ENCODE results near the gene PIGN. TPM values are rescaled to one million over a fixed set of nuclear protein-coding genes. Genes with fewer than 3 reads are reported as not detected.
A peak's percentile ranks its signal among the peaks of the same experiment; 100 is the strongest.

Gene PIGN
- total and polyA plus RNA-seq, 8 donors: 2.0 to 113 (median 23.8) TPM

GRCh38 chr18:62209046-62209445, 22.2 kb upstream of the PIGN start:
- intact Hi-C loops (cut with DNase I; ENCODE audit: low total_unique reads): no loop called here
- peaks cover 0 to 14% (median 6%) of the 10 kb centered on the region in 4 donors for H3K4me1 ChIP-seq
- no peaks in the 10 kb centered on the region for H3K27me3 ChIP-seq
- DNase-seq: no peak
- H3K36me3 ChIP-seq: peaks cover 5 to 20% (median 13%) of the 10 kb centered on the region in 4 donors
- no peaks in the 10 kb centered on the region for H3K9me3 ChIP-seq
- no peak overlapping the region for H3K27ac ChIP-seq
- TF ChIP-seq EP300 (IDR thresholded peaks at IDR 0.05): no peak
- H3K4me3 ChIP-seq: no peak overlapping the region

GRCh38 chr18:62206593-62206992, 19.7 kb upstream of the PIGN start:
- DNase-seq: no peak
- Histone ChIP-seq H3K9me3 (no peaks in the 10 kb centered on the region), H3K27me3 (no peaks in the 10 kb centered on the region), H3K4me3 (no peak overlapping the region), H3K27ac (no peak overlapping the region), H3K4me1 (peaks cover 0 to 28% (median 15%) of the 10 kb centered on the region in 4 donors), H3K36me3 (peaks cover 0 to 4% (median 4%) of the 10 kb centered on the region in 4 donors)
- intact Hi-C loops (cut with DNase I; ENCODE audit: low total_unique reads): no loop called here
- 85 to 99% (median 93%) methylated on average over 4 of the region's 4 CpGs for WGBS, 5 donors
- TF ChIP-seq CTCF (IDR thresholded peaks at IDR 0.05) (no peak), POLR2AphosphoS5 (IDR thresholded peaks at IDR 0.05) (no peak), POLR2A (IDR thresholded peaks at IDR 0.05) (no peak), EP300 (IDR thresholded peaks at IDR 0.05) (no peak)

GRCh38 chr18:62205824-62206223, 19.0 kb upstream of the PIGN start:
- WGBS, 5 donors: 96 to 99% (median 97%) methylated on average over 4 of the region's 4 CpGs
- intact Hi-C loops (cut with DNase I; ENCODE audit: low total_unique reads): no loop called here
- Histone ChIP-seq H3K4me3 (no peak overlapping the region), H3K4me1 (peaks cover 0 to 34% (median 20%) of the 10 kb centered on the region in 4 donors), H3K36me3 (no peaks in the 10 kb centered on the region), H3K27me3 (no peaks in the 10 kb centered on the region), H3K27ac (no peak overlapping the region), H3K9me3 (no peaks in the 10 kb centered on the region)
- TF ChIP-seq CTCF (IDR thresholded peaks at IDR 0.05): no peak
- no peak for TF ChIP-seq POLR2A (IDR thresholded peaks at IDR 0.05)
- TF ChIP-seq EP300 (IDR thresholded peaks at IDR 0.05): no peak
- TF ChIP-seq POLR2AphosphoS5 (IDR thresholded peaks at IDR 0.05): no peak
- no peak for DNase-seq

- Histone ChIP-seq H3K27me3 (no peaks in the 10 kb centered on the region), H3K4me3 (no peak overlapping the region), H3K4me1 (peaks cover 0 to 59% (median 37%) of the 10 kb centered on the region in 4 donors), H3K27ac (peak overlapping the region in 3 of 5 donors; percentile 16 to 49 (median 28)), H3K9me3 (no peaks in the 10 kb centered on the region), H3K36me3 (no peaks in the 10 kb centered on the region)
- TF ChIP-seq EP300 (IDR thresholded peaks at IDR 0.05) (no peak), POLR2A (IDR thresholded peaks at IDR 0.05) (no peak), POLR2AphosphoS5 (IDR thresholded peaks at IDR 0.05) (no peak), CTCF (IDR thresholded peaks at IDR 0.05) (no peak)
- peak in 1 of 2 donors; percentile 78 for DNase-seq
- intact Hi-C loops (cut with DNase I; ENCODE audit: low total_unique reads): no loop called here
- 0 to 64% (median 39%) methylated on average over 1 of the region's 1 CpG for WGBS, 5 donors
Observed at GRCh38 chr18:62201870-62202269, 15.0 kb upstream of the PIGN start.

- H3K27me3 ChIP-seq: no peaks in the 10 kb centered on the region
- no peak for DNase-seq
- H3K27ac ChIP-seq: peak overlapping the region in 2 of 5 donors; percentile 7 to 36
- H3K4me1 ChIP-seq: peaks cover 0 to 74% (median 42%) of the 10 kb centered on the region in 4 donors
- no peak overlapping the region for H3K4me3 ChIP-seq
- TF ChIP-seq POLR2AphosphoS5 (IDR thresholded peaks at IDR 0.05) (no peak), POLR2A (IDR thresholded peaks at IDR 0.05) (no peak), EP300 (IDR thresholded peaks at IDR 0.05) (no peak), CTCF (IDR thresholded peaks at IDR 0.05) (no peak)
- no peaks in the 10 kb centered on the region for H3K36me3 ChIP-seq
- WGBS, 5 donors: 38 to 57% (median 46%) methylated on average over 3 of the region's 3 CpGs
- intact Hi-C loops (cut with DNase I; ENCODE audit: low total_unique reads): no loop called here
- no peaks in the 10 kb centered on the region for H3K9me3 ChIP-seq
Observed at GRCh38 chr18:62200121-62200914, 13.5 kb upstream of the PIGN start.
